Astrocyte (in vitro differentiated cells and primary cell): ENCODE data around the gene MLF2. TPM values are rescaled to one million over a fixed set of nuclear protein-coding genes. Genes with fewer than 3 reads are reported as not detected.

Source experiments
- DNase-seq: peaks from one replicate; pipeline ENCODE4 v3.0.0-alpha.2; 2010; ENCODE audit warnings: low read depth
- FAIRE-seq: peaks from 2 replicates; lab custom pipeline; 2011; peaks lifted over from hg19 to GRCh38; lab: Jason Lieb, UNC
- H2AFZ ChIP-seq: 2 replicates; pipeline ENCODE4 v1.6.0; 2012; ENCODE audit warnings: low read depth, low read length, inconsistent platforms
- H3K27ac ChIP-seq: 2 replicates; pipeline ENCODE4 v1.5.1; 2011; ENCODE audit warnings: low read depth, low read length, inconsistent platforms
- H3K27me3 ChIP-seq: 2 replicates; pipeline ENCODE4 v1.6.0; 2011; ENCODE audit warnings: low read length, inconsistent platforms; ENCODE audit not compliant: insufficient read depth
- H3K36me3 ChIP-seq: 2 replicates; pipeline ENCODE4 v1.5.1; 2011; ENCODE audit warnings: low read length, inconsistent platforms; ENCODE audit not compliant: insufficient read depth
- H3K4me1 ChIP-seq: 2 replicates; pipeline ENCODE4 v1.5.1; 2011; ENCODE audit warnings: low read length, inconsistent platforms; ENCODE audit not compliant: insufficient read depth
- H3K4me2 ChIP-seq: 2 replicates; pipeline ENCODE4 v1.6.0; 2012; ENCODE audit warnings: low read length, inconsistent platforms
- H3K4me3 ChIP-seq: 2 replicates; pipeline ENCODE4 v1.5.1; 2011; ENCODE audit warnings: low read depth, mild to moderate bottlenecking, low read length, inconsistent platforms; ENCODE audit not compliant: insufficient read depth
- H3K79me2 ChIP-seq: 2 replicates; pipeline ENCODE4 v1.6.0; 2012; ENCODE audit warnings: mild to moderate bottlenecking, low read length, inconsistent platforms; ENCODE audit not compliant: insufficient read depth
- H3K9ac ChIP-seq: 2 replicates; pipeline ENCODE4 v1.6.0; 2012; ENCODE audit warnings: mild to moderate bottlenecking, low read length, inconsistent platforms
- H3K9me3 ChIP-seq: 2 replicates; pipeline ENCODE4 v1.5.1; 2012; ENCODE audit warnings: low read depth, mild to moderate bottlenecking, low read length, inconsistent platforms; ENCODE audit not compliant: insufficient read depth
- H4K20me1 ChIP-seq: 2 replicates; pipeline ENCODE4 v1.6.0; 2012; ENCODE audit warnings: low read length, inconsistent platforms; ENCODE audit not compliant: insufficient read depth
- H3K27ac Mint-ChIP-seq: one replicate; pipeline ENCODE4 v1.8.0; 2021; ENCODE audit warnings: mild to moderate bottlenecking, mixed read lengths; ENCODE audit not compliant: unreplicated experiment
- H3K27me3 Mint-ChIP-seq: one replicate; pipeline ENCODE4 v1.8.0; 2021; ENCODE audit warnings: low read depth, mixed read lengths; ENCODE audit not compliant: unreplicated experiment
- H3K36me3 Mint-ChIP-seq: one replicate; pipeline ENCODE4 v1.8.0; 2021; ENCODE audit warnings: low read depth, mixed read lengths; ENCODE audit not compliant: unreplicated experiment
- H3K4me1 Mint-ChIP-seq: one replicate; pipeline ENCODE4 v1.8.0; 2021; ENCODE audit warnings: low read depth, mixed read lengths; ENCODE audit not compliant: unreplicated experiment
- H3K4me3 Mint-ChIP-seq: one replicate; pipeline ENCODE4 v1.8.0; 2021; ENCODE audit warnings: mild to moderate bottlenecking, moderate library complexity, mixed read lengths; ENCODE audit not compliant: unreplicated experiment
- H3K9me3 Mint-ChIP-seq: one replicate; pipeline ENCODE4 v1.8.0; 2021; ENCODE audit warnings: mild to moderate bottlenecking, mixed read lengths; ENCODE audit not compliant: unreplicated experiment
- EZH2 ChIP-seq: IDR thresholded peaks from 2 replicates; pipeline ENCODE4 v1.6.1; 2012; ENCODE audit warnings: mild to moderate bottlenecking, low read length, inconsistent platforms; ENCODE audit not compliant: insufficient read depth
- total RNA-seq: library from RNA; stranded (reverse); gene quantifications from 2 replicates; pipeline ENCODE4 v1.2.1, GENCODE V29; 2021
- TF ChIP-seq, protein P1 (sequence below): IDR thresholded peaks from 2 replicates; pipeline ENCODE4 v1.5.1; 2011; ENCODE audit warnings: low read depth, mild to moderate bottlenecking, inconsistent platforms, low read length, moderate library complexity; ENCODE audit not compliant: insufficient read depth

The MLF2 gene
- total RNA-seq, 1 donor from 2014 or later, result 316 TPM

DNA sequence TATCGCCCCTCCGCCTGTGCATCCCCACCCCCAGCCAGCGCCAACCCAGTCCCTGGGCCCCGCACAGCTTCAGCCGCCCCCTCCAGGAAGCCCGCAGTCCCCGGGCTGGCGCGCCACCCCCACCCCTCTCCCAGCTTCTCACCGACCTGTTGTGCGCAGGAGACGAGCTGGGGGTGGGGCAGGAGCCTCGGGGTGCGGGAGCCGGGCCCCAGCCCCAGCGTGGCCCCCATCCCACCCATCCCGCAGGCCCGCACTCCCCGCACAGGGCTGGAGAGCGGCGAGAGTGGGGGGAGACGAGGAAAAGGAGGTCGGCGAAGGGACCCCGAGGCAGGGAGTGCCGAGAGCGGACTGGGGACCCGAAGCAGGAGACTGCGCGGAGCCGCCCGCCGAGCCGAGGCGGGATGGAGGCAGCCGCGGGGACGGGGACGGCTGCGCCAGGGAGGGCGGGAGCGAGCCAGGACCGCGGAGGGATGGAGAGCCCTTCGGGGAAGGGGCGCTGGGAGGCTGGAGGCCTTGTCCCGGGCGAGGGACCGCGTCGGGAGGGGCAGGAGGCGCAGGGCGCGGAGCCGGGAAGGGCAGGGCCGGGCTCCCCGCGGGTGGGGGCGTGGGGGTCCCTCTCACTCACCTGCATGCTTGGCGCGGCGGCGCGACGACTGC, 52.8 kb downstream of the MLF2 start:
- peaks cover 38% of the 10 kb centered on the region for H3K27me3 Mint-ChIP-seq

DNA sequence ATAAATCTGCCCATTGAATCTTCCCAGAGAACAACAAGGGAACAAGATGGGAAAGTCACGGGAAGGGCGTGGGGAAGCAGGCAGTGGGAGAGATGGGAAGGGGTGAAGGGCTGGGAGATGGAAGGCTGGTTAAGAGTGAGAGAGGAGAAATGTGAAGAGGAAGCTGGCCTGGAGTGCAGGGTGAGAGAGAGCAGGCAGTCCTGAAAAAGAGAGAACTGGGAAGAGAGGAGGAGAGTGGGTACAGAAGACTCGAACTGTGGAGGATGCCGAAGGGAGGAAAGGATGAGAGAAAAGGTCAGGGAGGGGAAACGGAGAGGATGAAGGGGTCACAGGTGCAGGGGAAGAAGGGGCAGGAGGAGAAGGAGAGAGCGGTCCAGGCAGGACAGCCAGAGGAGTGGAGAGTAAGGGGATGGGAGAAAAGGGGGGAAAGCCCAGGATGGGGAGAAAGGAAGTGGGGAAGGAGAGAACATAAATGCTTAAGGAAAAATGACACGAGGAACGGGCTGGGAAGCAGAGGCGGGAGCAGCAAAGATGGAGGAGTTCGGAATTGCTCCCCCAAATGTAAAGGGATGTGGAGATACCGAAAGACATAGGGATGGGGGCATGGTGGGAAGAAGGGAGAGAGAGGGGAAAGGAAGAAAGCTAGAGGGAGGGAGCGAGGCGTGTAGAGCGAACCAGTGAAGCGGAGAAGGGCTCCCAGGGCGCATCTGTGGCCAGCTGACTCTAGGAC, 53.5 kb downstream of the MLF2 start:
- DNase-seq (no peak), FAIRE-seq (no peak)
- Mint-ChIP-seq H3K4me3 (peak overlapping the region; percentile 84), H3K4me1 (peaks cover 20% of the 10 kb centered on the region), H3K9me3 (no peaks in the 10 kb centered on the region), H3K27me3 (peaks cover 34% of the 10 kb centered on the region), H3K27ac (peak overlapping the region; percentile 70), H3K36me3 (no peaks in the 10 kb centered on the region)
- peaks cover 5% of the 10 kb centered on the region for H3K4me1 ChIP-seq
- peak overlapping the region; percentile 57 for H3K4me3 ChIP-seq
- H3K4me2 ChIP-seq, result peak overlapping the region; percentile 86
- peak overlapping the region; percentile 77 for H2AFZ ChIP-seq
- H3K27me3 ChIP-seq, result peaks cover 26% of the 10 kb centered on the region
- H3K36me3 ChIP-seq, result no peaks in the 10 kb centered on the region
- no peaks in the 10 kb centered on the region for H4K20me1 ChIP-seq
- no peaks in the 10 kb centered on the region for H3K79me2 ChIP-seq
- H3K9me3 ChIP-seq, result no peaks in the 10 kb centered on the region
- H3K9ac ChIP-seq, result peak overlapping the region; percentile 67
- H3K27ac ChIP-seq, result no peak overlapping the region
- TF ChIP-seq, protein P1, sequence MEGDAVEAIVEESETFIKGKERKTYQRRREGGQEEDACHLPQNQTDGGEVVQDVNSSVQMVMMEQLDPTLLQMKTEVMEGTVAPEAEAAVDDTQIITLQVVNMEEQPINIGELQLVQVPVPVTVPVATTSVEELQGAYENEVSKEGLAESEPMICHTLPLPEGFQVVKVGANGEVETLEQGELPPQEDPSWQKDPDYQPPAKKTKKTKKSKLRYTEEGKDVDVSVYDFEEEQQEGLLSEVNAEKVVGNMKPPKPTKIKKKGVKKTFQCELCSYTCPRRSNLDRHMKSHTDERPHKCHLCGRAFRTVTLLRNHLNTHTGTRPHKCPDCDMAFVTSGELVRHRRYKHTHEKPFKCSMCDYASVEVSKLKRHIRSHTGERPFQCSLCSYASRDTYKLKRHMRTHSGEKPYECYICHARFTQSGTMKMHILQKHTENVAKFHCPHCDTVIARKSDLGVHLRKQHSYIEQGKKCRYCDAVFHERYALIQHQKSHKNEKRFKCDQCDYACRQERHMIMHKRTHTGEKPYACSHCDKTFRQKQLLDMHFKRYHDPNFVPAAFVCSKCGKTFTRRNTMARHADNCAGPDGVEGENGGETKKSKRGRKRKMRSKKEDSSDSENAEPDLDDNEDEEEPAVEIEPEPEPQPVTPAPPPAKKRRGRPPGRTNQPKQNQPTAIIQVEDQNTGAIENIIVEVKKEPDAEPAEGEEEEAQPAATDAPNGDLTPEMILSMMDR, result no peak
- TF ChIP-seq EZH2, result peak; percentile 35

More for the DNA sequence above, 52.8 kb downstream of the MLF2 start:
- H3K4me2 ChIP-seq, result peak overlapping the region; percentile 86
- Mint-ChIP-seq H3K4me1 (peaks cover 20% of the 10 kb centered on the region), H3K27ac (no peak overlapping the region), H3K4me3 (peak overlapping the region; percentile 84), H3K36me3 (no peaks in the 10 kb centered on the region), H3K9me3 (no peaks in the 10 kb centered on the region)
- TF ChIP-seq, protein P1, result no peak
- TF ChIP-seq EZH2, result no peak
- H4K20me1 ChIP-seq, result no peaks in the 10 kb centered on the region
- H3K79me2 ChIP-seq, result no peaks in the 10 kb centered on the region
- H2AFZ ChIP-seq, result peak overlapping the region; percentile 77
- H3K27ac ChIP-seq, result no peak overlapping the region
- H3K27me3 ChIP-seq, result peaks cover 28% of the 10 kb centered on the region
- FAIRE-seq (no peak), DNase-seq (no peak)
- peak overlapping the region; percentile 67 for H3K9ac ChIP-seq
- no peaks in the 10 kb centered on the region for H3K9me3 ChIP-seq
- no peaks in the 10 kb centered on the region for H3K36me3 ChIP-seq
- H3K4me3 ChIP-seq, result peak overlapping the region; percentile 57
- peaks cover 5% of the 10 kb centered on the region for H3K4me1 ChIP-seq
